HK-2 (cell line): Measurements from ENCODE around the gene TMBIM4.
"Not testable (repeated sequence)": the region's sequence is repeated elsewhere in the genome, so short reads cannot be mapped to it uniquely, and the experiment has no call there.

Source experiments
- DNase-seq: peaks from one replicate; pipeline ENCODE4 v3.0.0-alpha.2; 2018; ENCODE audit not compliant: unreplicated experiment

The TMBIM4 gene

GRCh38 chr12:66169221-66170170, at the start of gene TMBIM4:
Gene TMBIM4, minus strand, starts transcription at chr12:66169996. Its CDS starts 45 bp downstream, at chr12:66169951.
- DNase-seq = peak; percentile 90

DNA sequence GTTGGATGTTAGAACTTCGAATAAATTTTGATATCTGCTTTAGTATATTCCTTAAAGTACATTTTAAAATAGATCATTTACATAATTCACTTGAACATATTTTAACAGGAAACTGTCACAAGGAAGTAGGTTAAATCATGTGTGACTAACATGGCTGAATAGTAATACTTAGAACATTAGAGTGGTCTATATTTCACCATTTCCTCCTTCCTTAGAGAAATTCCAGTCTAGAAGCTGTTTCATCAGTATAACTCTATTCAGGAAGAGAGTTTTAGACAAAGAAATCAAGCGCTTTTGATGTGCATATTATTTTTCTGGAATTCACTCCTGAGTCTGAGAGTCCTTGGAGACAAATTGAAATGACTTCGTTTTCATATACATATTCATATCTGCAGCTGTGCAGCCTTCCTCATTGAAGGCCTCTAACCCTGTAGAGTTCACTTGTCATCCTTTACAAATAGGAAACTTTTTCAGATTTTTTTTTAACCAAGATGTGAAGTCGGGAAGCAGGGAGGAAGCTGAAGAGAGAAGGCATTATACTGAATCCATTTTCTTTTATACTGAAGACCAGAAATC, 47.6 kb upstream of the TMBIM4 start:
- no peak for DNase-seq

GRCh38 chr12:66213011-66213410, 43.2 kb upstream of the TMBIM4 start:
- not testable (repeated sequence) for DNase-seq

GRCh38 chr12:66211573-66211972, 41.8 kb upstream of the TMBIM4 start:
- DNase-seq = not testable (repeated sequence)

DNA sequence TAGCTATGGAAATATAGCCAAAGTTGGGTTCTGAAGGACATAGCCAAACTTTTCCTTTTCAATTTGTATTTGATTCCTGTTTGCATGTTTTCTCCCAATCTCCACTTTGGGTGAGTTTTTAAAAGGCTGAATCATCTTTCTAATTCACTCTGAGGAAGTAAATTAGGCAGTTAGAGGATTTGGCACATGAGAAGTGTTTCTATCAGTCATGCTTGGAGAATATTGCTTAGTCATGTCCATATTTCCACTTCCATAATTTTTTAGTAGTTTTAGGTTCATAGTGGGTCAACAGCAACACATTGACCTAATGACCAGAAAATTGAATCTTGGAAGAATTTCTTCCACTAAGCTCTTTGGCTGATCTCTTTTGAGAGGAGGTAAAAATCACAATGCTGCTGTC, 41.0 kb upstream of the TMBIM4 start:
- DNase-seq = no peak

- no peak for DNase-seq
Measured at GRCh38 chr12:66206141-66206540, 36.3 kb upstream of the TMBIM4 start.

- DNase-seq = no peak
Measured at GRCh38 chr12:66203820-66204219, 34.0 kb upstream of the TMBIM4 start.

DNA sequence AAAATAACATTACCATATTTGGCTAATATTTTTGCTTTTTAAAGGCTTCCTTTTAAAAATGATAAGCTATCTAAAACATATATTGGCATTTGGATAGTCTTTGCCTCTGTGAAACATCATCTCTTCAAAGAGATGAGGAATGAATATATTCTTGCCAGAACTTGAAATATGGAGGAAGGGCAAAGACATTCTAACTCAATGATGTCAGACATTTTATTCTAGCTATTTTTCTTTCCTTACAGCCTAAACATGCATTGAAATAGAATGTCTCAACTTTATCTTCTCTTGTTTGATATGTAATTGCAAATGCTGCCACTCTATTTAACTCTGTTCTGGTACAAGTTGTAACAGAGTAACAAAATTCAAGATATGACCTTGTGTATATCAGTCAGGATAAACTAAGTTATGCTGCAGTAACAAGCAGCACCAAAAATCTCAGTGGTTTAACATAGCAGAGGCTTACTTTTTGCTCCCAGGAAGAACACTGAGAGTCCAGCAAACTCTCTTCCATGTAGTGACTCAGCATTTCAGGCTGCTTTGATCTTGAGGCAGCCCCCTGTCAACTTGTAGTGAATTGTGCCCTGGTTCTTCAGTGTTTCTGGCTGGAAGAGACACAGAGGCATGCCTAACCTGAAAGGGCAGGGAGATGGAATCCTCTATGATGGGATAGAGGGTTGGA, 30.2 kb upstream of the TMBIM4 start:
- DNase-seq = no peak

DNA sequence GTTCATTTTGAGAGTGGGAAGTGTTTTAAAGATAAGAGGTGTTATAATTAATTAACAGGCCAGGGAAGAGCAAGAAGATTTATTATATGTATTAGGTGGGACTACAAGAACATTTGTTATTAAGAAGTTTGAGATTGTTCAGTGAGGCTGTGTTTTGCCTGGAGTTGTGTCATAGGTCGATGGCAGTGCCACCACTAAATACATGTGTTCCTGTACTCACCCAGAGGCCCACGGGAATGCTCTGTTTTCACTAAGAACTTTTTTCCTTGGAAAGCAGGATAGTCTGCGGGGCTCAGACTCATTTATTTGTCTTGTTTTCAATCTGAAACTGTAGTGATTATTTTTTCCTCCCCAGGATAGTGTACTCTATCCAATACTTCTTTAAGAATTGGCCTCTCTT, 29.3 kb upstream of the TMBIM4 start:
- DNase-seq = no peak

GRCh38 chr12:66197495-66197921, 27.7 kb upstream of the TMBIM4 start:
- DNase-seq = no peak

- DNase-seq = no peak
Measured at GRCh38 chr12:66196806-66197205, 27.0 kb upstream of the TMBIM4 start.

DNA sequence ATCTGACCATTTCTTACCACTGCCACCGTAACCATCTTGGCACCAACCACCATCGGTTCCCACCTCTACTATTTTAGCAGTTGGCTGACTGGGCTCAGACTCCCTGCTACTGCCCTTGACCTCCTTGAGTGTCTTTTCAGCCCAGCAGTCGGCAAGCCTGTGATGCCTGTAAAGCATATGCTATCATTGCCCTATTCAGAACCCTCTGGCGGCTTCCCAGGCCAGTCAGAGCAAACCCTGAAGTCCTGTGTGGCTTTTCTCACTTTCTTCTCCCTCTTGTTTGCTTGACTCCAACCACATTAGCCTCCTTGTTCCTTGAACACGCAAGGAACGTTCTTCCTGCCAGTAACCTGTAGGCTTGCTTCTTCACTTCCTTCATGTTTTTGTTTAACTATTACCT, 25.4 kb upstream of the TMBIM4 start:
- no peak for DNase-seq

DNA sequence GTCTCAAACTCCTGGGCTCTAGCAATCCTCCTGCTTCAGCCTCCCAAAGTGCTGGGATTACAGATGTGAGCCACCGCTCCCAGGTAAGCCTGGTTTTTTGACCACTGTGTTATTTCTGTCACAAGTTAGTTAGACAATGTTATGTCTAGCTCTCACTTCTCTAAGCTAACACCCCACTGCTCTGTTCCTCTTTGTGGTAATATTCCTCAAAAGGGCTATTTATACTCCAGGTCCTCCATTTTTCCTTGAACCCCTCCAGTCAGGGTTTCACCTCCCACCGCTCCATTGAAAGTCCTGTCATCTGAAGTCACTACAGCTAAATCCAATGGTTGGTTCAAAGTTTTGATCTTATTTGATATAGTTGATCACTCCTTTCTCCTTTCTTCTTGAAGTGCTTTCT, 24.3 kb upstream of the TMBIM4 start:
- DNase-seq = no peak

GRCh38 chr12:66191547-66192126, 21.8 kb upstream of the TMBIM4 start:
- no peak for DNase-seq

GRCh38 chr12:66190519-66191370, 20.9 kb upstream of the TMBIM4 start:
- no peak for DNase-seq

- no peak for DNase-seq
Measured at GRCh38 chr12:66189889-66190288, 20.1 kb upstream of the TMBIM4 start.

DNA sequence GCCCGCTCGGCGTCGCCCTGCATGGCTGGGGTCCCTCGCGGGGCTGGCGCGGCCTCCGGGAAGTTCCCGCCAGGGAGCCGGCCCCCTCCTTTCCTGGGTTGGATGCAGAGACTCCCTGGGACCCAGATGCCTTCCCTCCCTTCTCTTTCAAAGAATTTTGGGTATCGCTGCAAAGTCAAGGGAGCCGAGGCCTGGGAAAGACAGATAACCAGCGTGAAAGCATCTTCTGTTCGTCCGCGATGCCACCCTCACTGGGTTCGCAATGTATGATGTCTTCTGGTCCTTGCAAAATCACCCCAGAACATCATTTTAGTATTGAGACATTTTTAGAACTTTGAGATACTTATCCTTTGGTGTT, 19.7 kb upstream of the TMBIM4 start:
- DNase-seq = no peak

GRCh38 chr12:66188584-66189485, 19.0 kb upstream of the TMBIM4 start, which contains the start of gene IRAK3:
Gene IRAK3, plus strand, starts transcription at chr12:66189214. Its CDS starts 86 bp downstream, at chr12:66189300.
- DNase-seq = peak; percentile 60

DNA sequence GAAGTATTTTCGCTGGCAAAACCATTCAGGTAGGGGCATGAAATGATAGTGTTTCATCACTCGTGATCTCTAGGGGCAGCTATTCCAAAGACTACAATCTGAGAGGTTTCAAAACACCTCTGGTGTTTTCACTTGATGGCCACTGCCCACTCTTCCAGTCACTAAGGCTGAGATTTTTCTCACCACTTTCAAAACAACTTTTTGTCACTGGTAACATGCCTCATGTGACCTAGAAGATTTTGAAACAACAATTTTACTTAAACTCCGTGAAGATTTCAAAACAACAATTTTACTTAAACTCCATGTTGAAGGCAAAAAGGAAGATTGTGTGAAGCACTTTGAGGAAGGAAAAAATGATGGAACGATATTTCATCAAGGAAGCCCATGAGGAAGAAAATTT, 18.0 kb upstream of the TMBIM4 start:
- no peak for DNase-seq

GRCh38 chr12:66187036-66187435, 17.2 kb upstream of the TMBIM4 start:
- no peak for DNase-seq
